A673 (cell line): ENCODE measurements around the gene IER3.

Source experiments
- EZH2 ChIP-seq: fragments of 200-600 bp; sonication (generic); IDR thresholded peaks from 2 replicates; pipeline ENCODE4 v1.6.1; 2017; ENCODE audit warnings: borderline replicate concordance, low read depth, mild to moderate bottlenecking, mixed read lengths, antibody characterized with exemption, low read length; ENCODE audit not compliant: poor library complexity, severe bottlenecking
- TF ChIP-seq, protein P1 (sequence below): fragments of 300-800, 200-600 bp; sonication (generic); conservative IDR thresholded peaks from 2 replicates; pipeline ENCODE4 v1.5.1; 2017; ENCODE audit warnings: low read depth, mild to moderate bottlenecking, antibody characterized with exemption, low read length, moderate library complexity, mixed read lengths

DNA sequence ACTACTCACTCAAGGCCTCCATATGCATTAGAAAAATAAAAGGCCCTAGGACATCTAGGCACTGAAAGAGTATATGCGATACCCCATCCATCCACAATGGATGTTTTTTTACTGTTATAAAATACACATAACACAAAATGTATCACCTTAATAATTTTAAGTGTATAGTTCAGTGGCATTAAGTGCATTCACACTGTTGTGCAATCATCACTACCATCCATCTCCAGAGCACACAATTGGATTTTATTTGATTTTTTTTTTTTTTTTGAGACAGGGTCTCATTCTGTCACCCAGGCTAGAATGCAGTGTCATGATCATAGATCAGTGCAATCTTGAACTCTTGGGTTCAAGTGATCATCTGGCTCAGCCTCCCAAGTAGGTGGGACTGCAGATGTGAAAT, 30.1 kb downstream of the IER3 start:
- TF ChIP-seq, protein P1, sequence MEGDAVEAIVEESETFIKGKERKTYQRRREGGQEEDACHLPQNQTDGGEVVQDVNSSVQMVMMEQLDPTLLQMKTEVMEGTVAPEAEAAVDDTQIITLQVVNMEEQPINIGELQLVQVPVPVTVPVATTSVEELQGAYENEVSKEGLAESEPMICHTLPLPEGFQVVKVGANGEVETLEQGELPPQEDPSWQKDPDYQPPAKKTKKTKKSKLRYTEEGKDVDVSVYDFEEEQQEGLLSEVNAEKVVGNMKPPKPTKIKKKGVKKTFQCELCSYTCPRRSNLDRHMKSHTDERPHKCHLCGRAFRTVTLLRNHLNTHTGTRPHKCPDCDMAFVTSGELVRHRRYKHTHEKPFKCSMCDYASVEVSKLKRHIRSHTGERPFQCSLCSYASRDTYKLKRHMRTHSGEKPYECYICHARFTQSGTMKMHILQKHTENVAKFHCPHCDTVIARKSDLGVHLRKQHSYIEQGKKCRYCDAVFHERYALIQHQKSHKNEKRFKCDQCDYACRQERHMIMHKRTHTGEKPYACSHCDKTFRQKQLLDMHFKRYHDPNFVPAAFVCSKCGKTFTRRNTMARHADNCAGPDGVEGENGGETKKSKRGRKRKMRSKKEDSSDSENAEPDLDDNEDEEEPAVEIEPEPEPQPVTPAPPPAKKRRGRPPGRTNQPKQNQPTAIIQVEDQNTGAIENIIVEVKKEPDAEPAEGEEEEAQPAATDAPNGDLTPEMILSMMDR, result no peak
- no peak for TF ChIP-seq EZH2
